NCI-H460 (cell line): ENCODE measurements around the gene GPR101. TPM values are rescaled to one million over a fixed set of nuclear protein-coding genes. Genes with fewer than 3 reads are reported as not detected.
"Not testable (repeated sequence)": the region's sequence is repeated elsewhere in the genome, so short reads cannot be mapped to it uniquely, and the experiment has no call there.

Experiments used
- DNase-seq: peaks from one replicate; pipeline ENCODE4 v3.0.0-alpha.2; 2016; ENCODE audit warnings: low read depth; ENCODE audit errors: extremely low read depth
- total RNA-seq: library from RNA; depleted of rRNA; stranded (reverse); fragments of >200 nt; shearing (Covaris generic); gene quantifications from 2 replicates; pipeline ENCODE4 v1.2.3, GENCODE V29; 2014; rRNA removed

The GPR101 gene
- total RNA-seq, 1 experiment from 2014 or later = not detected

- no peak for DNase-seq
Measured at GRCh38 chrX:137031039-137031438, 2.8 kb downstream of the GPR101 start.

- DNase-seq = no peak
Measured at GRCh38 chrX:137028699-137029098, 5.1 kb downstream of the GPR101 start.

GRCh38 chrX:137025930-137026329, 7.9 kb downstream of the GPR101 start:
- DNase-seq = no peak

- not testable (repeated sequence) for DNase-seq
Measured at GRCh38 chrX:137000236-137000635, 33.6 kb downstream of the GPR101 start.

- no peak for DNase-seq
Measured at GRCh38 chrX:136999024-136999423, 34.8 kb downstream of the GPR101 start.

Other genes with a start within 250 kb of the GPR101 start
- 325 and 328 TPM in 2 replicates for gene RBMX, start 153.3 kb downstream of the GPR101 start, total RNA-seq